Heart right ventricle (tissue), 16 donors: ENCODE results near the gene CALD1. TPM values are rescaled to one million over a fixed set of nuclear protein-coding genes. Genes with fewer than 3 reads are reported as not detected.
A peak's percentile ranks its signal among the peaks of the same experiment; 100 is the strongest.

Experiments used
- ATAC-seq, 8 donors: fragments of 200-7000 bp; cut with Tn5 transposase; one replicate each; pipeline ENCODE4 v1.9.1; 2020; ENCODE audit warnings: mild to moderate bottlenecking in 8 of 8, moderate library complexity in 8 of 8, moderate number of reproducible peaks in 1 of 8
- DNase-seq, 2 donors: peaks; one replicate each; pipeline ENCODE4 v3.0.0-alpha.2; 2020
- H3K27ac ChIP-seq, 10 donors: fragments of 200-600 bp; sonication (generic) in 2 of 10; one replicate each; pipeline versions ENCODE4 v1.5.0 to v1.8.0; 2020 to 2022; ENCODE audit warnings: mild to moderate bottlenecking in 3 of 10
- H3K27me3 ChIP-seq, 7 donors: fragments of 200-600 bp; one replicate each; pipeline ENCODE4 v1.8.0; 2021 to 2022; ENCODE audit warnings: mild to moderate bottlenecking in 2 of 7
- H3K36me3 ChIP-seq, 9 donors: fragments of 200-600 bp; sonication (generic) in 1 of 9; one replicate each; pipeline versions ENCODE4 v1.5.0 to v1.8.0; 2020 to 2022; ENCODE audit warnings: mild to moderate bottlenecking in 2 of 9
- H3K4me1 ChIP-seq, 9 donors: fragments of 200-600 bp; sonication (generic) in 1 of 9; one replicate each; pipeline versions ENCODE4 v1.5.0 to v1.8.0; 2020 to 2022; ENCODE audit warnings: mild to moderate bottlenecking in 4 of 9
- H3K4me3 ChIP-seq, 10 donors: fragments of 200-600 bp; sonication (generic) in 2 of 10; one replicate each; pipeline versions ENCODE4 v1.5.0 to v1.8.0; 2020 to 2022; ENCODE audit warnings: mild to moderate bottlenecking in 7 of 10, moderate library complexity in 2 of 10
- H3K9me3 ChIP-seq, 11 donors: fragments of 200-600 bp in 10 of 11; sonication (generic) in 2 of 11; one replicate each; pipeline versions ENCODE4 v1.5.0 to v1.8.0; 2013 to 2022; ENCODE audit warnings: mild to moderate bottlenecking in 2 of 11, control low read depth in 1 of 11, moderate library complexity in 1 of 11
- WGBS, 2 donors: extraction: QIAGEN DNeasy Blood & Tissue Kit; methylation state at CpG; one replicate each; pipeline ENCODE4 v1.1.7; 2013; ENCODE audit warnings: inconsistent platforms in 1 of 2; 5-methylcytosine and 5-hydroxymethylcytosine counted together
- intact Hi-C, 10 donors: fragments of 100-400 bp; cut with DNase I; formaldehyde crosslinking; loops; one replicate each; pipeline versions ENCODE4 v1.11.1 to v1.14.2; 2022
- polyA plus RNA-seq, 2 donors: library from polyadenylated mRNA; stranded (reverse); fragments of 200-250 nt; gene quantifications; one replicate each; pipeline ENCODE4 v1.2.3, GENCODE V29; 2013
- total RNA-seq, 10 donors: library from RNA; stranded (reverse); fragmentation: NEBNext Ultra II Directional in 3 of 10; extraction: Animal tissue kit (Norgen Biotek cat#: 25700) in 3 of 10; gene quantifications; one replicate each; pipeline versions ENCODE4 v1.2.1 to v1.2.4, GENCODE V29; 2021 to 2023
- TF ChIP-seq, protein P1 (sequence below), 9 donors: fragments of 200-600 bp; sonication (generic) in 2 of 9; IDR thresholded peaks; one replicate each; pipeline versions ENCODE4 v1.5.0 to v1.8.0; 2021 to 2022; ENCODE audit warnings: antibody characterized with exemption in 9 of 9, mild to moderate bottlenecking in 5 of 9, moderate library complexity in 1 of 9
- donor health status: Arrhythmogenic right ventricular cardiomyopathy.
- donor health status: ischemic (EF 13 %, LVEDD 7.1; RV severe dilation, severe dysfunction).
- donor health status: healthy with polysubstance abuse.
- donor health status: DM: no; HTN: yes; CAD: no.
- donor health status: DM: no; HTN: no; CAD: no.
- donor health status: ischemic (EF 25% LVEDD 6.9; RV normal size, moderate dysfunction).
- donor health status: ischemic (EF 25% LVEDD 5.7; RV mildly dilated, moderate dysfunction).
- donor health status: healthy.
- donor health status: DM: yes; HTN: yes; CAD: no.
- donor health status: Ischemic cardiomyopathy.
- donor health status: ischemic (EF 35%, LVEDD 5.7; RV mildly dilated, moderate dysfunction).
- donor health status: nonischemic (EF 11% LVEDD 7.7; RV severe dilation, severe dysfunction).
- donor health status: DM: yes; HTN: yes; CAD: no.
- donor health status: PGD.
- donor health status: ischemic (EF 29% LVEDD 5.4; RV normal size, mild dysfunction).
- donor health status: nonischemic (EF 23%, LVEDD 6.1; RV moderate dilation, normal function).

The CALD1 gene
- total and polyA plus RNA-seq, 12 donors: 69.9 to 180 (median 126) TPM

DNA sequence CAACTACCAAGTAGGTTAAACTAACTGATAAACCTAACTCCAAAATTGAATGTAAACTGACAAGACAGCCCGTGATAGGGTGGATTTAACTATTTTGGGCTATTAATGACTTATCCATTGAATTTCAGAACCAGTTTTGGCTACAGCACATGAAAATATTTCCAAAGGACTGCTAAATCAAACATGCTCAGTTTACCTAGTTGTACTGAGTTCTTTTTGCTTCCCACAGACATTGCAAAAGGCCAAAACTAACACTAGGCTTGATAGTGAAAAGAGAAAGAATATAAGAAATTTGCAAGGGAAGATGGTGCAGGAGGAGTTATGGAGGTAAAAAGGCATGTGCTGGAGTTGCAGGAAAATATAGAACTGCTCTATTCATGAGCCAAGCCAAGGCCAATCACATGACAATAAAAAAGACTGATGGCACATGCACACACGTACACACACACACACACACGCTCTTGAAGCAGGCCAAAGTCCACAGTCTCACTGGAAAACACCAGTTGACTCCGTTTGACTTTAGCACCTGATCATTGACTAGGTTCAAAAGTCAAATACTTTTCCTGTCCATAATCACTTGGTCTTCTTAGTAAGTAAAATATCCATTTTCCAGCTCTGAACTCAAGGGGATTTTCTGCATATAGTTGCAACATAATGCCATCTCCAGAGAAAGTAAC lies 130.9 kb downstream of the CALD1 start:
- intact Hi-C loops: no loop called here
- DNase-seq (no peak), ATAC-seq (no peak)
- TF ChIP-seq, protein P1, sequence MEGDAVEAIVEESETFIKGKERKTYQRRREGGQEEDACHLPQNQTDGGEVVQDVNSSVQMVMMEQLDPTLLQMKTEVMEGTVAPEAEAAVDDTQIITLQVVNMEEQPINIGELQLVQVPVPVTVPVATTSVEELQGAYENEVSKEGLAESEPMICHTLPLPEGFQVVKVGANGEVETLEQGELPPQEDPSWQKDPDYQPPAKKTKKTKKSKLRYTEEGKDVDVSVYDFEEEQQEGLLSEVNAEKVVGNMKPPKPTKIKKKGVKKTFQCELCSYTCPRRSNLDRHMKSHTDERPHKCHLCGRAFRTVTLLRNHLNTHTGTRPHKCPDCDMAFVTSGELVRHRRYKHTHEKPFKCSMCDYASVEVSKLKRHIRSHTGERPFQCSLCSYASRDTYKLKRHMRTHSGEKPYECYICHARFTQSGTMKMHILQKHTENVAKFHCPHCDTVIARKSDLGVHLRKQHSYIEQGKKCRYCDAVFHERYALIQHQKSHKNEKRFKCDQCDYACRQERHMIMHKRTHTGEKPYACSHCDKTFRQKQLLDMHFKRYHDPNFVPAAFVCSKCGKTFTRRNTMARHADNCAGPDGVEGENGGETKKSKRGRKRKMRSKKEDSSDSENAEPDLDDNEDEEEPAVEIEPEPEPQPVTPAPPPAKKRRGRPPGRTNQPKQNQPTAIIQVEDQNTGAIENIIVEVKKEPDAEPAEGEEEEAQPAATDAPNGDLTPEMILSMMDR (IDR thresholded peaks at IDR 0.05): no peak
- H3K27me3 ChIP-seq: no peaks in the 10 kb centered on the region
- no peaks in the 10 kb centered on the region for H3K9me3 ChIP-seq
- peak overlapping the region in 1 of 10 donors; percentile 12 for H3K27ac ChIP-seq
- 67 to 77% methylated on average over 4 of the region's 4 CpGs for WGBS, 2 donors
- H3K4me3 ChIP-seq: no peak overlapping the region
- peaks cover 0 to 20% (median 0%) of the 10 kb centered on the region in 9 donors for H3K36me3 ChIP-seq
- H3K4me1 ChIP-seq: peaks cover 0 to 78% (median 51%) of the 10 kb centered on the region in 9 donors

DNA sequence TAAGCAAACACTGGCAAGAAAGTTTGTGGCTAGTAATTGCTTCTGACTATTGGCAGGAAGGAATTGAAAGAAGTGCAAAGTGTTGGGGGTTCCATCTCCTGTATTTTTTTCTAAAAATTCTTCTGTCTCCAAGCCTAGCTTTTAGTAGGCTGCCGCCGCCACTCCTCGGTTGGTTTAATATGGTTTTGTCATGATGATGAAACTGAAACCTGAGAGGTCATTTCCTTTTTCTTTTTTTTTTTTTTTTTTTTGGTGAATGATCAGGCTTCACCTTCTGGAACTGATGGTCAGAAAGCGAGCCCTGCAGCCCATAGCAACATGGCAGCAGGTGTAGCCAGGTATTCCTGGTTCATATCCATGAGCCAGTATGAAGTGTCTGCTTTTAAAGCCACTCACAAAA lies 131.5 kb downstream of the CALD1 start:
- no peak for ATAC-seq
- TF ChIP-seq, protein P1 (IDR thresholded peaks at IDR 0.05): no peak
- no peak overlapping the region for H3K27ac ChIP-seq

DNA sequence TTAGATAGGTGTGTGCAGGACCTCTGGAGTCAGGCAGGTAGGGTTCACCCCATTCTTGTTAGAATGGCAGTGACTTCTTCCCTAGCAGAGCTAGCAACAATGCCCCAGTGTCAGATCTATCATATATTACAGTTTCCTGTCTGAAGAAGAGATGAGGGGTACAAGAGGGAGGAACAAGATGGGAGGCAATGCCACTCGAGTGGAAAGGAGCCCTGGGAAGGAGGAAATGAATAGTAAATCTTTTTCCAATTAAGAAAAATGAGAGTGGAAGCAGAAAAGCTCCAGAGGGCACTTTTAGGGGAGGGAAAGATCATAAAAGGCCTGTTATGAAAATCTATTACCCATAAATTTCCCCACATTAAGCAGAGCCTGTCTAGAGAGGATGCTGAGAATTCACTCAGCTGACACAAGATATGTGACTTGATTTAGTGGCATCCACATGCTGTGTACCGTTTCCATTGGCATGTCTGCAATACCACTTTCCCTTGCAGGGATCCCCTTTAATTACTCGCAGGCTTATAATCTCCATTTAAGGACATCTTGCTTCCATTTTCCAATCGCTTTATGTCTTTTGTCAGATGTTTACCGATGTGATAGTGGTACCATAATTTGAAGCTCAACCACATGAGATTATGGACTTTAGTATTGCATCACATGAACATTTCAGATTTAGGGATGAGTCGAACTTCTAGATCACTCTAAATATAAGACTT lies 136.9 kb downstream of the CALD1 start:
- Histone ChIP-seq H3K27me3 (no peaks in the 10 kb centered on the region), H3K9me3 (no peaks in the 10 kb centered on the region), H3K4me3 (no peak overlapping the region), H3K4me1 (peaks cover 0 to 67% (median 42%) of the 10 kb centered on the region in 9 donors), H3K27ac (peak overlapping the region in 1 of 10 donors; percentile 24), H3K36me3 (peaks cover 0 to 52% (median 0%) of the 10 kb centered on the region in 9 donors)
- intact Hi-C loops: no loop called here
- no peak for DNase-seq
- 89% methylated on average over 6 of the region's 6 CpGs for WGBS, 2 donors
- ATAC-seq: no peak
- TF ChIP-seq, protein P1 (IDR thresholded peaks at IDR 0.05): no peak

More for the DNA sequence above, 131.5 kb downstream of the CALD1 start:
- WGBS, 2 donors: 93 to 95% methylated on average over 4 of the region's 4 CpGs
- intact Hi-C loops: no loop called here
- H3K27me3 ChIP-seq: no peaks in the 10 kb centered on the region
- H3K36me3 ChIP-seq: peaks cover 0 to 26% (median 0%) of the 10 kb centered on the region in 9 donors
- DNase-seq: no peak
- H3K4me3 ChIP-seq: no peak overlapping the region
- H3K4me1 ChIP-seq: peaks cover 0 to 78% (median 47%) of the 10 kb centered on the region in 9 donors
- H3K9me3 ChIP-seq: no peaks in the 10 kb centered on the region

DNA sequence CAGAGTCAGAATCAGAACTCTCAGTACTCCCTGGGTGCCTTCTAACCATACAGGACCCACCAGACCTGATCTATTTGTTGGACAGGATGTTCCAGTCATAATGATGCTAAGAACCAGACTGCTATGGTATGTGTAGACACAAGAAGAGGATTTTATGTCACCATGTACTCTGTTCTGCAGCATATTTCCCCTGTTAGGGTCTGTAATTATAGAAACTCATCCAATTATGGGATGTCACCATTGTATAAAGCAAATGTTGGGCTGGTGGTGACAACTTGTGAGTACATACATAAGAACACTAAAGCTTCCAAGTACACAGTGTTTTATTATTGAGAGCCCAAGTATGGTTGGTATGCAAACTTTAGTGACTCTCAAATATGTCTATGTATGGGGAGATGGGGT lies 139.8 kb downstream of the CALD1 start:
- DNase-seq: no peak
- TF ChIP-seq, protein P1 (IDR thresholded peaks at IDR 0.05): no peak
- no peaks in the 10 kb centered on the region for H3K9me3 ChIP-seq
- intact Hi-C loops: no loop called here
- H3K27me3 ChIP-seq: no peaks in the 10 kb centered on the region
- H3K4me1 ChIP-seq: peaks cover 4 to 72% (median 38%) of the 10 kb centered on the region in 9 donors
- peak in 3 of 8 donors; percentile 11 to 79 (median 50) for ATAC-seq
- H3K4me3 ChIP-seq: no peak overlapping the region
- peak overlapping the region in 3 of 10 donors; percentile 11 to 39 (median 38) for H3K27ac ChIP-seq
- H3K36me3 ChIP-seq: peaks cover 0 to 46% (median 0%) of the 10 kb centered on the region in 9 donors
